SKM-1 treated with dmso at 0.1 percent for 144 hours (cell line): Measurements from ENCODE around the gene LMCD1.
A peak's percentile ranks its signal among the peaks of the same experiment; 100 is the strongest.

Source experiments
- DNase-seq: peaks from one replicate; lab custom pipeline; 2025; ENCODE audit not compliant: unreplicated experiment; lab: John Stamatoyannopoulos, UW

The LMCD1 gene, protein sequence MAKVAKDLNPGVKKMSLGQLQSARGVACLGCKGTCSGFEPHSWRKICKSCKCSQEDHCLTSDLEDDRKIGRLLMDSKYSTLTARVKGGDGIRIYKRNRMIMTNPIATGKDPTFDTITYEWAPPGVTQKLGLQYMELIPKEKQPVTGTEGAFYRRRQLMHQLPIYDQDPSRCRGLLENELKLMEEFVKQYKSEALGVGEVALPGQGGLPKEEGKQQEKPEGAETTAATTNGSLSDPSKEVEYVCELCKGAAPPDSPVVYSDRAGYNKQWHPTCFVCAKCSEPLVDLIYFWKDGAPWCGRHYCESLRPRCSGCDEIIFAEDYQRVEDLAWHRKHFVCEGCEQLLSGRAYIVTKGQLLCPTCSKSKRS

DNA sequence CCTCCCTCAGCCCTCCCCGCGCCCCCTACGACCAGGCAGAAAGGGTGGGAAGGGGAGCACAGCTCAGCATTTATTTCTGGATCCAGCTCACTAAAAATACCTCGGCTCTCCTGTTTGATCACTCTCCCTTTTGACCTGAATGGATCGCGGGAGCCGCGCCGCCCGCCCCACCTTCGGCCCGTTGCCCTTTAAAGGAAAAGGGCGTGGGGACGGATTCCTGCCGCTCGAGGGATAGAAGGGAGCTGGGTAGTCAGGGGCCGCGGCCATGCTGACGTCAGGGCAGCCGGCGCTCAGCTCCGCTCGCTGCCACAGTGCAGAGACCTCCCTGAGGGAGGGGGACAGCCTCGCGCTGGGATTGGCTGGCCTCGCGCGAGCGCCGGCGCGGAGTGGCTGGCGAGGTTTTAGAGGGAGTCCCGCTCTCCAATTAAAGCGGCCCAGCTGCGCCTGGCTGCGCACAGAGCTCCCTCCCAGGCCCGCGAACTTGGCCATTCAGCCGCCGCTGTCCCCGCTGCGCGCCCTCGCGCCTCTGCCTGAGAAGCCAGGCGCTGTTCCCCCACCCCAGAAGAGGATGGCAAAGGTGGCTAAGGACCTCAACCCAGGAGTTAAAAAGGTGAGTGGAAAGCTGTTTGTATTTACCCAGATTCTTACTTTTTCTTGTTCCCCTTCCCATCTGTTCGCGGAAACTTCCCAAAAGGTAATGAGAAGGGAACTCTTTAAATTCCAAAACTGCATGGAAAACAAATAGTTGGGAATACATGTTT, at the start of gene LMCD1:
LMCD1 (plus strand) TSS at position 453 of the 761 bp plus-strand sequence; CDS start at position 569, 116 bp downstream.
- DNase-seq: peak; percentile 73

GRCh38 chr3:8452112-8452511, 49.5 kb upstream of the LMCD1 start:
- DNase-seq: no peak

DNA sequence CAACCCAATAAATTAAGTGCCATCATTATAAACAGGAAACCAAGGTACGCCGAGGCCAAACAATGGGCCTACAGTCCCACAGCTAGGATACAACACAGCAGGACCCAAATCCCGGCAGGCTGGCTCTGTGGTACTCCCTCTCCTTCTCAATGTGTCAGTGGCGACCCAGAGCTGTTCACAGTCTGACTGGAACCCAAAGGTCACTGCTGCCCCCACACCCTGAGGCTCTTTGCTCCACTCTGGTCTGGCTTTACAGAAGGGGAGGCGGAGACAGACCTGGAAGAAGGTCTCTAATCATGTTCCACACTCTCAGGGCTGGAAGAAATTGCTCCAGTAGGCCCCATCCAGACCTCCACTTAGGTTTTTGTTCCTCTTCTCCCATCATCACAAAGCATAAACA, 48.5 kb upstream of the LMCD1 start:
- DNase-seq: no peak

- no peak for DNase-seq
Measured at GRCh38 chr3:8455526-8456411, 45.9 kb upstream of the LMCD1 start.

DNA sequence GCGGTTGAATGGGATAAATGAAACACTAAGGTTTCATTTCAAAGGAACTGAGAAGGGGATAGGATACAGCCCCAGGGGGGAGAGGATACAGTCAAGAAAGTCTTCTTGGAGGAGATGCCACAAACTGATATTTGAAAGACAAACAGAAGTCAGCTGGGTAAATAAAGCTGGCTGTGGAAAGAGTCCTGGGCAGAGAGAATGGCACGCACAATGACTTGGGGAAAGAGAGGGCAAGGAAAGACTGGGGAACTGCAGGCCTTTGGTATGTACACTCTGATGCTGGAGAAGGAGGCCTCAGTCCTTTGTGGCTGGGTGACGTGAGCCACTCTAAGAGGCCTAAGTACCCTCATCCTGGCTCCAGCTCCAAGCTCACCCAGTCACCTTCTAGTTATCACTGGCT, 45.2 kb upstream of the LMCD1 start:
- DNase-seq: no peak

DNA sequence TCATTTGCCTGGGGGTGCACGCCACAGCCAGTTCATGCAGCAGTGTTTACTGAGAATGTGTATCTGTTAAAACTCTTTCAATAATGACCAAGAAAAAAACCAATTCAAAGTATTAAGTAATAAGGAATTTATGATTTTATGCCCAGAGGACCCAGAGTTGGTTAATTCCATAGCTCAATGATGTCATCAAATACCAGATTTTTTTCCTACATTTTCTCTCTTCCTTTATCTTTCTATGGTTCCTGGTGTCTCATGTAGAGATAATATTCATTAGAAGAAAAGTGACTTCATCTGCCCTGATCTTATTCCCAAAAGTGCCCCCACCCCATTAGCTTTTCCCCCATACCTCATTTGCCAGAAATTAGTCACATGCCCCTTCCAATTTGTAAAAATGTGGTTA, 44.6 kb upstream of the LMCD1 start:
- no peak for DNase-seq

GRCh38 chr3:8458238-8458661, 43.4 kb upstream of the LMCD1 start:
- no peak for DNase-seq

DNA sequence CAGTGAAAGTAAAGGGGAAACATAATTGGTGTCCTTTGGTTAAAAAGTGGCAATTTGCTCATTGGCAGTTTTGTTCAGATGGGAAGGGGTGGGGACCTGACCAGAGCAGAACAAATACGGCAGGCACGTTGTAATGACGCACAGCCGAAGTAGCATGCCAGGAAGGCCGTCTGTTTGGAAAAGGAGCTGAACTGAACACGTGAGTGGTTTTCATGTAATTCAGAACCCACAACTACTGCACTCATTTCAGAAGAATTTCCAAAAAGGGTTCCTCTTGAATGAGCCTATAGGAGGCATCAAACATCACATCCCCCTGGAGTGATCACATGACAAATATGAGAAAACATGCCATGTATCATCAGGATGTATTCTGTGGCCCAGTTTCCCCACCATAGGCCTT, 42.9 kb upstream of the LMCD1 start:
- DNase-seq: no peak

DNA sequence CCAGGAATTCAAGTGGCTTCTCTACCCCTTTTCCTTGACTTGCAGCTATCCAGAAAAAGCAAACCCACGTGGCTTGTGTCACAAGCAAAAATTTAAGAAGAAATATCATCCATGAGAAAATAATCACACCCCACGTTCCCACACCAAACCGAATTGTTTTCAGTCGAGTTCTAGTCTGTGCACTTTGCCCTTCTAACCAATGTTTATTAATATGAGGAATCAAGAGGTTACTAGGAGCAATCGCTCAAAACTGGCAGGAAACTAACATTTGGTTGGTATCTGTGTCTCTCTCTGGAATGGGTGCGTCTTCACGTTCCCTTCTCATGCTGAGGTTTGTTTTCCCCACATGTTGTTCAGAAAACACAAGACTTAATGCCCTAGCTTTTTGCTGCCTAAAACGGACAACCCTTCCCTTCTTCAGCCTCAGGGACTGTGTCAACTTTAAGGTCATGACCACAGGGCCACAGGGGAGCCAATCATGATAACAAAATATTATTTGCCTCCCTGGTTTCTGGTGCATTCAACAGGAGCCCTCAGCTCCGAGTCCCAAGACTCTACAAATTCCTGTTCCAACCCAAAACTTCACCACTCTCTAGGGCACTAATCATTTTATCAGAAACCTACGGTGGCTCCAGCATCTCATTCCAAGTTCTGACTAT, 41.4 kb upstream of the LMCD1 start:
- DNase-seq: no peak

GRCh38 chr3:8460815-8461456, 40.7 kb upstream of the LMCD1 start:
- DNase-seq: no peak

GRCh38 chr3:8464668-8465067, 37.0 kb upstream of the LMCD1 start:
- DNase-seq: no peak

DNA sequence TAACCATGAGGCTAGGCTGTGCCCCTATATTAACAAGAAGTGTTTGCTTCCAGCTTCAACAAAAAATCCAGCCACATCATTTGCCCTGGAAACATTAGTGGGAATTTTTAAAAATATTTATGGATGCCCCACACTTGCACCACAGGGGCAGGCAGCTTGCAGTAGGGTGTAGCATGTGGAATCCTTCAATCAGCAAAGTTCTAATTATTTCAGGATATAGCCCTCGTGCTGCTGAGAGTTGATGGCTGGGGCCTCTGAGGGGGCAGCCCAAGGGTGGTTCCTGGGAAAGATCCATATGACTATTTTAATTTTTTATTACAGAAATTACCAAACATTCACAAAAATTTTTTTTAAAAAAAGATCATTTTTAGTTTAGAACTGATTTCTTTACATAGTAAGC, 35.1 kb upstream of the LMCD1 start:
- no peak for DNase-seq

DNA sequence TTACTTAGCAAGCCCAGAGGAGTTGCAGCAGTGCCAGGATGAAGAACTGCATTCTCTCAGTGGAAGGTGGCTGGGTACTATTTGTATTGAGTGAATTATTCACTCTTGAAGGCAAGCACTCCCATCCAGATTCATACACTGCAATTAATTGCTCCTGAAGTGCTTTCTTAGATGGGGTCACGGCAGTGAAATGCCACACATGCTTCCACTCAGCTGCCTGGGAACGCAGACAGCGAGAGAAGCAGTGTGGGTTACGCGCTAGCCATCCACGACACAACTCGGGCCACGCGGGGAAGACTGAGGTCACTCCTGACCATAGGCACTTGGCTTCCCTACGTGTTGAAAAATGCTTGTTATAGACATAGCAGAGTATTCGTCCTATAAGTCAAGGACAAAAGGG, 30.8 kb upstream of the LMCD1 start:
- no peak for DNase-seq

DNA sequence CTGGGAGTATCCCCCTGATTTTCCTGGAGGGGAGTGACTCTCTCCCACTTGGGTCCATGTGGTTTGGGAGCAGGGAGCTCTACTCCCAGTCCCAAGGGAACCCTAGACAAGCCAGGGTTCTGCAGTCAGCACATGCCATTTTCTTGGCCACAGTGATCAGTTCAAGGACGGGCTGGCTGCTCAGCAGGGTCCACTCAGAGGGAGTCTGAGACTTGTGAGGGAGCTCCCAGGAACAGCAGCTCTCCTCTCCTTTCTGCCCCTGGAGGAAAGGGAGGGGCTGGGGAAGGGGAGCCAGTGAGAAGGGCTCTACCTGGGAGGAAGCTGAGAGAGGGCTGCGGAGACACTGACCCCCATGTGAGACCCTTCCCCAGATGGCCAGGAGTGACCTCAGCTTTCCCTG, 29.1 kb upstream of the LMCD1 start:
- DNase-seq: no peak

- DNase-seq: no peak
Measured at GRCh38 chr3:8473029-8473428, 28.6 kb upstream of the LMCD1 start.

GRCh38 chr3:8473990-8474389, 27.6 kb upstream of the LMCD1 start:
- no peak for DNase-seq

DNA sequence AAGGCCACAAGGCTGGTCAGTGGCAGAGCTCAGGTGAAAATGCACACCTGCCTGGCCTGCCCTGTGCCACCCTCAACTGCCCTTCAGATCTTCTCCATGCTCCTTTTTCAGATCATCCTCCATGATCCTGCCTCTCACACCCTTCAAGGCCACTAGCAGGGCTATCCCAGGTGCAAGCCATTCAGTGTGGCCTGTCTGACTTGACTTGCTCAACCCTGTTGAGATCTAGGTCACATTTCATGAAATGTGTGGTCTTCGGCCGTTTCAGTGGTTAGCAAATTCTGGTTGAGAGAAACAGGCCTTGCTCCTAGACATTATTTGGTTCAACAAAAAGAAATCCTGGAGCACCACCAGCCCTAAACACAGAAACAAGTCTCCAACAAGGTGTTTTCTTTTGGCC, 26.6 kb upstream of the LMCD1 start:
- DNase-seq: no peak

DNA sequence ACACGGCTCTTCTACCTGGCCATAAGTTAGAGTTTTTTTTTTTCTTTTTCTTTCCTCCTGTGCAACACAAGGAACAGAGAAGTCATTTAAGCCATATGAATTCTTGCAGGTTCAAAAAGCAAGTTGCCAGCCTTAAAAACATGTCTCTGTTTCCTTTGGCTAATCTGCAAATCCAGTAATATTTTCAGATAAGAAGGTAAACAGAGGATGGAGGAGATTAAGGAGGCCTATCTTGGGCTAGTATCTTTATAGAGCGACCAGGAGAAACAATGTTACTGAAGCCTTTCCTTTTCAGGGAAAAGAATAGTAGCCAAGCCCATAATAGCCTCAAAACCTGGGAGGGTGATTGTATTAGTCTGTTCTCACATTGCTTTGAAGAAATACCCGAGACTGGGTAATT, 20.9 kb upstream of the LMCD1 start:
- DNase-seq: no peak

- no peak for DNase-seq
Measured at GRCh38 chr3:8481380-8481779, 20.2 kb upstream of the LMCD1 start.

DNA sequence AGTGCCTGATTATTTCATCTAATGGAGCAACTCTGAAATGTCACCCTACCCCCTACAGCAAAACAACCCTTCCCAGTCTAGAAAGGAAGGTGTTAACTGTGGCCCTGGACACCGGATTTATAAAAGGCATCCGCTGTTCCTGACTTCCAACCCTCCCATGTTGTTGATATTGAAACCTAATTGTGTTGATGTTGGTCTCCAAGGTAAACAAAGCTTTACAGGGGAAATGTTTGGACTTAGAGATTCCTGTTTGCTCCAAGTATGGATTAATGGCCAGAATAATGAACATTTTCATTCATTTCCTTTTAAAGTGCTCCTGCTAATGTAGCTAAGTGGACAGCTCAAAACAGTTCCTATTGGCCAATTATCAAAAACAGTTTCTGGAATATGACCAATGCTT, 19.4 kb upstream of the LMCD1 start:
- no peak for DNase-seq
